ENCODE measurements around the gene ACAD10.

GRCh38 chr12:111686574-111687105 is 787 bp downstream of the ACAD10 start:
- TF ChIP-seq, protein P1, sequence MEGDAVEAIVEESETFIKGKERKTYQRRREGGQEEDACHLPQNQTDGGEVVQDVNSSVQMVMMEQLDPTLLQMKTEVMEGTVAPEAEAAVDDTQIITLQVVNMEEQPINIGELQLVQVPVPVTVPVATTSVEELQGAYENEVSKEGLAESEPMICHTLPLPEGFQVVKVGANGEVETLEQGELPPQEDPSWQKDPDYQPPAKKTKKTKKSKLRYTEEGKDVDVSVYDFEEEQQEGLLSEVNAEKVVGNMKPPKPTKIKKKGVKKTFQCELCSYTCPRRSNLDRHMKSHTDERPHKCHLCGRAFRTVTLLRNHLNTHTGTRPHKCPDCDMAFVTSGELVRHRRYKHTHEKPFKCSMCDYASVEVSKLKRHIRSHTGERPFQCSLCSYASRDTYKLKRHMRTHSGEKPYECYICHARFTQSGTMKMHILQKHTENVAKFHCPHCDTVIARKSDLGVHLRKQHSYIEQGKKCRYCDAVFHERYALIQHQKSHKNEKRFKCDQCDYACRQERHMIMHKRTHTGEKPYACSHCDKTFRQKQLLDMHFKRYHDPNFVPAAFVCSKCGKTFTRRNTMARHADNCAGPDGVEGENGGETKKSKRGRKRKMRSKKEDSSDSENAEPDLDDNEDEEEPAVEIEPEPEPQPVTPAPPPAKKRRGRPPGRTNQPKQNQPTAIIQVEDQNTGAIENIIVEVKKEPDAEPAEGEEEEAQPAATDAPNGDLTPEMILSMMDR (IDR thresholded peaks at IDR 0.05): no peak
- no peak for TF ChIP-seq POLR2A (IDR thresholded peaks at IDR 0.05)
